Aorta (tissue), 5 donors: ENCODE data around the gene WARS2. TPM values are rescaled to one million over a fixed set of nuclear protein-coding genes. Genes with fewer than 3 reads are reported as not detected.
"Not testable (repeated sequence)": the region's sequence is repeated elsewhere in the genome, so short reads cannot be mapped to it uniquely, and the experiment has no call there.

Experiments
- ATAC-seq: fragments of 200-7000 bp; cut with Tn5 transposase; one replicate; pipeline ENCODE4 v1.9.1; 2022; ENCODE audit warnings: moderate library complexity; ENCODE audit not compliant: low FRiP score
- DNase-seq, 2 donors: peaks; one replicate each; pipeline ENCODE4 v3.0.0-alpha.2; 2020
- H3K27ac ChIP-seq, 2 donors: one replicate each; pipeline ENCODE4 v1.5.1; 2013; ENCODE audit warnings: low read length in 2 of 2, mild to moderate bottlenecking in 2 of 2, moderate library complexity in 2 of 2, control low read depth in 1 of 2, inconsistent platforms in 1 of 2, low read depth in 1 of 2
- H3K27me3 ChIP-seq, 2 donors: one replicate each; pipeline ENCODE4 v1.6.1; 2013; ENCODE audit warnings: control low read depth in 1 of 2, low read length in 1 of 2, mild to moderate bottlenecking in 1 of 2, moderate library complexity in 1 of 2; ENCODE audit not compliant: insufficient read depth in 2 of 2, control insufficient read depth in 1 of 2
- H3K36me3 ChIP-seq, 2 donors: one replicate each; pipeline ENCODE4 v1.6.1; 2013; ENCODE audit warnings: control low read depth in 1 of 2, low read length in 1 of 2, mild to moderate bottlenecking in 1 of 2; ENCODE audit not compliant: insufficient read depth in 2 of 2, control insufficient read depth in 1 of 2
- H3K4me1 ChIP-seq, 2 donors: one replicate each; pipeline ENCODE4 v1.6.1; 2013; ENCODE audit warnings: low read length in 2 of 2, control low read depth in 1 of 2, mild to moderate bottlenecking in 1 of 2, moderate library complexity in 1 of 2; ENCODE audit not compliant: insufficient read depth in 2 of 2, control insufficient read depth in 1 of 2
- H3K4me3 ChIP-seq, 2 donors: one replicate each; pipeline ENCODE4 v1.5.1; 2013; ENCODE audit warnings: low read length in 2 of 2, control low read depth in 1 of 2, mild to moderate bottlenecking in 1 of 2
- H3K9me3 ChIP-seq: one replicate; pipeline ENCODE4 v1.6.1; 2013; ENCODE audit warnings: mild to moderate bottlenecking, low read length; ENCODE audit not compliant: control insufficient read depth
- WGBS, 2 donors: extraction: QIAGEN DNeasy Blood & Tissue Kit; methylation state at CpG; one replicate each; pipeline ENCODE4 v1.1.7; 2013; 5-methylcytosine and 5-hydroxymethylcytosine counted together
- intact Hi-C, 2 donors: fragments of 100-400 bp; cut with DNase I; formaldehyde crosslinking; loops; one replicate each; pipeline versions ENCODE4 v1.14.2 to v1.15.0; 2022
- long read RNA-seq, 2 donors: library from polyadenylated mRNA; unstranded; transcript quantifications; one replicate each; pipeline ENCODE4 v2.0.0, GENCODE V29; 2020 to 2021
- polyA plus RNA-seq, 2 donors: library from polyadenylated mRNA; stranded (reverse); fragments of 200-250 nt; gene quantifications; one replicate each; pipeline ENCODE4 v1.2.3, GENCODE V29; 2013
- total RNA-seq, 2 donors: library from RNA; stranded (reverse); fragmentation: NEBNext Ultra II Directional; extraction: Animal tissue kit (Norgen Biotek cat#: 25700); gene quantifications; one replicate each; pipeline ENCODE4 v1.2.1, GENCODE V29; 2021
- donor health status: healthy with polysubstance abuse.
- donor health status: Bipolar disorder and iron deficiency.
- donor health status: DM: no; HTN: no; CAD: no.
- donor health status: DM: no; HTN: no; CAD: no.
- donor health status: DM: yes; HTN: yes; CAD: no.

Gene WARS2
- total RNA-seq (10 to 100 TPM; 10.4 to 11.5 TPM), polyA plus RNA-seq (1 to 10 TPM; 6.6 to 7.0 TPM)
- long read RNA-seq, donor 1, transcript WARS2-201 (6 exons, 2,800 nt): major isoform, 11 of 31 reads
- long read RNA-seq, donor 1, partial matches to known transcripts: 2 of 31 reads
- long read RNA-seq, donor 1, other reads (novel, unspliced or antisense): 17 of 31 reads
- long read RNA-seq, donor 2, partial matches to known transcripts: 1 of 9 reads
- long read RNA-seq, donor 2, other reads (novel, unspliced or antisense): 5 of 9 reads

GRCh38 chr1:119140177-119141019 is at the start of gene WARS2:
WARS2 (minus strand) TSS chr1:119140653; CDS start chr1:119140644, 9 bp downstream.
- DNase-seq (peak; percentile 96 to 97), ATAC-seq (peak; percentile 100)
- Histone ChIP-seq H3K9me3 (no peaks in the 10 kb centered on the region), H3K27ac (peak within 1 kb of the TSS in 1 of 2 donors; percentile 98), H3K36me3 (no peaks in the 10 kb centered on the region), H3K4me1 (peaks cover 0 to 2% of the 10 kb centered on the region in 2 donors), H3K27me3 (no peaks in the 10 kb centered on the region), H3K4me3 (peak within 1 kb of the TSS; percentile 38 to 82)
- intact Hi-C loops: loop anchor here in 1 of 2 donors (10.0 kb wide), 1 partner anchor 56 kb away; no protein-coding TSS in a partner anchor
- 0% methylated on average over 50 of the region's 50 CpGs for WGBS, 2 donors

- H3K36me3 ChIP-seq: no peaks in the 10 kb centered on the region
- ATAC-seq (no peak), DNase-seq (no peak)
- H3K4me3 ChIP-seq: no peak overlapping the region
- H3K27ac ChIP-seq: no peak overlapping the region
- WGBS, 2 donors: 13 to 27% methylated on average over 3 of the region's 3 CpGs
- H3K27me3 ChIP-seq: no peaks in the 10 kb centered on the region
- H3K9me3 ChIP-seq: peaks cover 2% of the 10 kb centered on the region
- intact Hi-C loops: no loop called here
- no peaks in the 10 kb centered on the region for H3K4me1 ChIP-seq
Observed at GRCh38 chr1:119188926-119189325, 48.5 kb upstream of the WARS2 start.

GRCh38 chr1:119187416-119187815 is 47.0 kb upstream of the WARS2 start:
- peaks cover 2% of the 10 kb centered on the region for H3K9me3 ChIP-seq
- 94 to 95% methylated on average over 2 of the region's 2 CpGs for WGBS, 2 donors
- no peak overlapping the region for H3K4me3 ChIP-seq
- no peaks in the 10 kb centered on the region for H3K27me3 ChIP-seq
- no peaks in the 10 kb centered on the region for H3K36me3 ChIP-seq
- no peak overlapping the region for H3K27ac ChIP-seq
- H3K4me1 ChIP-seq: no peaks in the 10 kb centered on the region
- no peak for ATAC-seq
- intact Hi-C loops: no loop called here
- DNase-seq: no peak

- ATAC-seq (no peak), DNase-seq (no peak)
- no peaks in the 10 kb centered on the region for H3K36me3 ChIP-seq
- WGBS, 2 donors: 94 to 99% methylated on average over 2 of the region's 2 CpGs
- no peaks in the 10 kb centered on the region for H3K4me1 ChIP-seq
- no peak overlapping the region for H3K4me3 ChIP-seq
- intact Hi-C loops: no loop called here
- H3K9me3 ChIP-seq: peaks cover 2% of the 10 kb centered on the region
- H3K27ac ChIP-seq: no peak overlapping the region
- H3K27me3 ChIP-seq: no peaks in the 10 kb centered on the region
Observed at GRCh38 chr1:119186471-119186870, 46.0 kb upstream of the WARS2 start.

GRCh38 chr1:119184972-119185371 is 44.5 kb upstream of the WARS2 start:
- WGBS, 2 donors: 68 to 76% methylated on average over 1 of the region's 1 CpG
- ATAC-seq: no peak
- no peak for DNase-seq

GRCh38 chr1:119181218-119181617 is 40.8 kb upstream of the WARS2 start:
- intact Hi-C loops: no loop called here
- ATAC-seq (no peak), DNase-seq (no peak)
- Histone ChIP-seq H3K4me1 (no peaks in the 10 kb centered on the region), H3K36me3 (peaks cover 0 to 2% of the 10 kb centered on the region in 2 donors), H3K9me3 (peaks cover 3% of the 10 kb centered on the region), H3K4me3 (no peak overlapping the region), H3K27ac (no peak overlapping the region), H3K27me3 (no peaks in the 10 kb centered on the region)
- WGBS, 2 donors: 73 to 78% methylated on average over 3 of the region's 3 CpGs

More at GRCh38 chr1:119184972-119185371, 44.5 kb upstream of the WARS2 start:
- Histone ChIP-seq H3K27ac (no peak overlapping the region), H3K9me3 (no peaks in the 10 kb centered on the region), H3K4me1 (no peaks in the 10 kb centered on the region), H3K27me3 (no peaks in the 10 kb centered on the region), H3K4me3 (no peak overlapping the region), H3K36me3 (peaks cover 0 to 2% of the 10 kb centered on the region in 2 donors)
- intact Hi-C loops: no loop called here

GRCh38 chr1:119179051-119179450 is 38.6 kb upstream of the WARS2 start:
- no peaks in the 10 kb centered on the region for H3K27me3 ChIP-seq
- ATAC-seq (no peak), DNase-seq (no peak)
- WGBS, 2 donors: 98% methylated on average over 17 to 22 of the region's 22 CpGs
- peaks cover 3% of the 10 kb centered on the region for H3K9me3 ChIP-seq
- H3K36me3 ChIP-seq: peaks cover 0 to 2% of the 10 kb centered on the region in 2 donors
- H3K27ac ChIP-seq: no peak overlapping the region
- intact Hi-C loops: no loop called here
- no peaks in the 10 kb centered on the region for H3K4me1 ChIP-seq
- no peak overlapping the region for H3K4me3 ChIP-seq

- H3K27ac ChIP-seq, H3K4me1 ChIP-seq, intact Hi-C loops, DNase-seq, H3K27me3 ChIP-seq, ATAC-seq, H3K36me3 ChIP-seq, H3K9me3 ChIP-seq, H3K4me3 ChIP-seq: not testable (repeated sequence)
- 96 to 98% methylated on average over 10 of the region's 10 CpGs for WGBS, 2 donors
Observed at GRCh38 chr1:119172927-119173326, 32.5 kb upstream of the WARS2 start.
